ENCODE results near the gene POLD2. TPM values are rescaled to one million over a fixed set of nuclear protein-coding genes. Genes with fewer than 3 reads are reported as not detected.

The POLD2 gene
- total RNA-seq, 1 experiment from 2014 or later, result 131 TPM

GRCh38 chr7:44144426-44144967 lies 21.1 kb upstream of the POLD2 start:
- Histone ChIP-seq H3K18ac (ENCODE audit: insufficient read length, low read depth, low read length) (no peak overlapping the region), H2AK5ac (ENCODE audit: insufficient read length, low read length) (no peak overlapping the region), H2AFZ (ENCODE audit: low read length) (no peak overlapping the region), H3K56ac (ENCODE audit: insufficient read length, low read depth, low read length) (no peak overlapping the region), H3K79me2 (ENCODE audit: insufficient read depth, low read length) (no peaks in the 10 kb centered on the region), H3K27me3 (ENCODE audit: insufficient read depth, low read length) (peaks cover 8% of the 10 kb centered on the region; the same call in 1 of the 2 replicates), H2BK15ac (ENCODE audit: low read depth, low read length) (no peak overlapping the region), H3K9me3 (ENCODE audit: control insufficient read depth, low read depth, low read length) (no peaks in the 10 kb centered on the region), H2BK5ac (ENCODE audit: insufficient read length, low read length) (no peak overlapping the region), H3K4me2 (ENCODE audit: insufficient read depth, insufficient read length, low read length) (no peak overlapping the region), H3K4ac (ENCODE audit: low read depth, low read length) (no peak overlapping the region), H3K27ac (ENCODE audit: insufficient read length, low read depth, low read length) (no peak overlapping the region), H2BK20ac (ENCODE audit: low read depth, low read length, poor library complexity, severe bottlenecking) (no peak overlapping the region), H3K14ac (ENCODE audit: insufficient read depth, low read length) (no peak overlapping the region), H3K79me1 (ENCODE audit: insufficient read depth, low read depth, low read length, poor library complexity, severe bottlenecking) (no peaks in the 10 kb centered on the region), H4K91ac (ENCODE audit: insufficient read length, low read depth, low read length) (no peak overlapping the region), H3K9ac (ENCODE audit: extremely low read depth, insufficient read length, low read length) (no peak overlapping the region), H3K4me1 (ENCODE audit: insufficient read depth, low read length) (no peaks in the 10 kb centered on the region), H4K8ac (replicated peaks; ENCODE audit: insufficient read length, low read depth, low read length) (no peak overlapping the region), H3K23ac (ENCODE audit: insufficient read length, low read depth, low read length) (no peak overlapping the region), H3T11ph (ENCODE audit: low read length) (no peak overlapping the region), H4K5ac (ENCODE audit: insufficient read length, low read depth, low read length) (no peak overlapping the region), H2BK12ac (ENCODE audit: insufficient read length, low read depth, low read length) (no peak overlapping the region), H3K23me2 (ENCODE audit: insufficient read length, low read depth, low read length, poor library complexity, severe bottlenecking) (peaks cover 9% of the 10 kb centered on the region), H2BK120ac (ENCODE audit: low read depth, low read length, poor library complexity, severe bottlenecking) (no peak overlapping the region), H4K20me1 (ENCODE audit: control insufficient read depth, insufficient read depth, insufficient read length) (no peaks in the 10 kb centered on the region)
- Mint-ChIP-seq H3K27ac (no peak overlapping the region), H3K4me3 (no peak overlapping the region; a peak in 1 of 5 replicates), H3K9me3 (no peaks in the 10 kb centered on the region), H3K36me3 (ENCODE audit: insufficient read depth in 1 of 3, low read depth in 3 of 3) (no peaks in the 10 kb centered on the region; a peak in 1 of 7 replicates), H3K27me3 (ENCODE audit: low read depth) (peaks cover 51% of the 10 kb centered on the region), H3K4me1 (peaks cover 14 to 27% of the 10 kb centered on the region in 2 experiments)
- TF ChIP-seq CTCF (conservative IDR thresholded peaks at IDR 0.05), result no peak
- no peak for DNase-seq
- no CpG with 5 or more reads among the region's 6 CpGs for WGBS (ENCODE audit: extremely low coverage, insufficient read length, low lambda C conversion rate)
